ENCODE measurements around the gene ADCY2.

DNA sequence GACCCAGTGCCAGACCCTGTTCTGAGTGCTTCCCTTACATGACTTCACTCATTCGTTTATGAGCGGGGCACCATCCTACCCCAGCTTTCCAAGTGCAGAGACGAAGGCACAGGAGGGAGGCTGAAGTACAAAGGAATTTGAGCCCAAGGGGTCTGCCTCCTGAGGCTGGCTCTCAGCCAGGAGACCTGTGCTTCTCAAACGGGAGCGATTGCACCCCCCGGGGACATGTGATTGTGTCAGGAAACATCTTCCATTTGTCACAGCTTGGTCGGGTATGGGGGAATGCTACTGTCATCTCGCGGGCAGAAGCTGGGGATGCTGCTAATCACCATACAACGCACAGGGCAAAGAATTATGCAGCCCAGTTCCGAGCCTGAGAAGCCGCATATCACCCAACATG, 23.9 kb downstream of the ADCY2 start:
- TF ChIP-seq POLR2A (IDR thresholded peaks at IDR 0.05) (no peak), EP300 (IDR thresholded peaks at IDR 0.05) (no peak), POLR2AphosphoS5 (IDR thresholded peaks at IDR 0.05) (no peak)
- TF ChIP-seq, protein P1, sequence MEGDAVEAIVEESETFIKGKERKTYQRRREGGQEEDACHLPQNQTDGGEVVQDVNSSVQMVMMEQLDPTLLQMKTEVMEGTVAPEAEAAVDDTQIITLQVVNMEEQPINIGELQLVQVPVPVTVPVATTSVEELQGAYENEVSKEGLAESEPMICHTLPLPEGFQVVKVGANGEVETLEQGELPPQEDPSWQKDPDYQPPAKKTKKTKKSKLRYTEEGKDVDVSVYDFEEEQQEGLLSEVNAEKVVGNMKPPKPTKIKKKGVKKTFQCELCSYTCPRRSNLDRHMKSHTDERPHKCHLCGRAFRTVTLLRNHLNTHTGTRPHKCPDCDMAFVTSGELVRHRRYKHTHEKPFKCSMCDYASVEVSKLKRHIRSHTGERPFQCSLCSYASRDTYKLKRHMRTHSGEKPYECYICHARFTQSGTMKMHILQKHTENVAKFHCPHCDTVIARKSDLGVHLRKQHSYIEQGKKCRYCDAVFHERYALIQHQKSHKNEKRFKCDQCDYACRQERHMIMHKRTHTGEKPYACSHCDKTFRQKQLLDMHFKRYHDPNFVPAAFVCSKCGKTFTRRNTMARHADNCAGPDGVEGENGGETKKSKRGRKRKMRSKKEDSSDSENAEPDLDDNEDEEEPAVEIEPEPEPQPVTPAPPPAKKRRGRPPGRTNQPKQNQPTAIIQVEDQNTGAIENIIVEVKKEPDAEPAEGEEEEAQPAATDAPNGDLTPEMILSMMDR (IDR thresholded peaks at IDR 0.05) = no peak
